Mesothelial cell of epicardium (in vitro differentiated cells): Measurements from ENCODE around the gene TIPARP. TPM values are rescaled to one million over a fixed set of nuclear protein-coding genes. Genes with fewer than 3 reads are reported as not detected.

Experiments used
- DNase-seq, 2 experiments: peaks; one replicate each; pipeline ENCODE4 v3.0.0; 2021; ENCODE audit warnings: low spot score in 2 of 2; ENCODE audit not compliant: unreplicated experiment in 2 of 2
- H3K27ac Mint-ChIP-seq: 2 replicates; pipeline ENCODE4 v1.8.0; 2021; ENCODE audit warnings: mixed read lengths
- H3K27me3 Mint-ChIP-seq: 2 replicates; pipeline ENCODE4 v1.8.0; 2021; ENCODE audit warnings: low read depth, mixed read lengths
- H3K36me3 Mint-ChIP-seq: 2 replicates; pipeline ENCODE4 v1.8.0; 2021; ENCODE audit warnings: mixed read lengths
- H3K4me1 Mint-ChIP-seq: 2 replicates; pipeline ENCODE4 v1.8.0; 2021; ENCODE audit warnings: mixed read lengths
- H3K4me3 Mint-ChIP-seq: 2 replicates; pipeline ENCODE4 v1.8.0; 2021; ENCODE audit warnings: mild to moderate bottlenecking, moderate library complexity, mixed read lengths
- H3K9me3 Mint-ChIP-seq: 2 replicates; pipeline ENCODE4 v1.8.0; 2021; ENCODE audit warnings: mixed read lengths
- total RNA-seq: library from RNA; stranded (reverse); gene quantifications from 3 replicates; pipeline ENCODE4 v1.2.1, GENCODE V29; 2021
- TF ChIP-seq, protein P1 (sequence below): fragments of 200-600 bp; sonication (generic); IDR thresholded peaks from one replicate; pipeline ENCODE4 v1.5.0; 2021; ENCODE audit warnings: antibody characterized with exemption; ENCODE audit not compliant: unreplicated experiment

Gene TIPARP
- total RNA-seq, 1 donor from 2014 or later, result 27.2 TPM

DNA sequence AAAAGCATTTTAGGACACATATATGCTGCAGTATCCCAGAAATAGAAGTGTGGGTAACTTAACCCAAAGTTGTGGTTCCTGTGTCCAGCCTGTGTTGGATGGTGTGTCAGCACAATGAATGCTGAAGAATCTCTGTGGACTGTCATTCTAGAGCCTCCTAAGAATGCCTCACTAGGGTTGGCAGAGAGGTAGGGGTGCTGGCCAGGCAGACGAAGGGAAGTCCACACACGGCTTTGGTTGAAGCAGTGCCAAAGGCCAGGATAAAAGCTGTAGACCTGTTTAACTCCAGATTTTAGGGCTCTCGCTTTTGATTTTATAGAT is 43.7 kb upstream of the TIPARP start:
- peaks cover 45% of the 10 kb centered on the region for H3K4me1 Mint-ChIP-seq

DNA sequence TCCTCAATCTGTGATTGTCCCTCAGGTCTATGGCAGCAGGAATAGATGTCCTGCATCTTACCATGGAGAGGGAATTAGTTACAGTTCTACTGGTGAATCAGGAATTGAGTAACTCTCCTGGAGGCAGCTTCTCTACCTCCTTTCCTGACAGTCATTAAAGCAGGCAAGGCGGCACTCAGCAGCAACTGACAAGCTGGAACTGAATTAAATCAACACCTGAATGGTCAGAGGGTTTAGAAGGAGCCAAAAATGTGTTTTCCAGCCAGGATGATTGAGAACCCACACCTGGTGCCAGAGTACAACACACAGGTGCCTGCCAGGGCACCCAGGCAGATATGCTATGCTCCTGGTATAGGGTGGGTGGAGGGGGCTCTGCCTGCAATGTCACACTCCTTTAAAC is 43.1 kb upstream of the TIPARP start:
- Mint-ChIP-seq H3K27ac (peak overlapping the region; percentile 17), H3K9me3 (no peaks in the 10 kb centered on the region), H3K4me1 (peaks cover 45% of the 10 kb centered on the region), H3K27me3 (no peaks in the 10 kb centered on the region), H3K4me3 (no peak overlapping the region), H3K36me3 (no peaks in the 10 kb centered on the region)
- TF ChIP-seq, protein P1, sequence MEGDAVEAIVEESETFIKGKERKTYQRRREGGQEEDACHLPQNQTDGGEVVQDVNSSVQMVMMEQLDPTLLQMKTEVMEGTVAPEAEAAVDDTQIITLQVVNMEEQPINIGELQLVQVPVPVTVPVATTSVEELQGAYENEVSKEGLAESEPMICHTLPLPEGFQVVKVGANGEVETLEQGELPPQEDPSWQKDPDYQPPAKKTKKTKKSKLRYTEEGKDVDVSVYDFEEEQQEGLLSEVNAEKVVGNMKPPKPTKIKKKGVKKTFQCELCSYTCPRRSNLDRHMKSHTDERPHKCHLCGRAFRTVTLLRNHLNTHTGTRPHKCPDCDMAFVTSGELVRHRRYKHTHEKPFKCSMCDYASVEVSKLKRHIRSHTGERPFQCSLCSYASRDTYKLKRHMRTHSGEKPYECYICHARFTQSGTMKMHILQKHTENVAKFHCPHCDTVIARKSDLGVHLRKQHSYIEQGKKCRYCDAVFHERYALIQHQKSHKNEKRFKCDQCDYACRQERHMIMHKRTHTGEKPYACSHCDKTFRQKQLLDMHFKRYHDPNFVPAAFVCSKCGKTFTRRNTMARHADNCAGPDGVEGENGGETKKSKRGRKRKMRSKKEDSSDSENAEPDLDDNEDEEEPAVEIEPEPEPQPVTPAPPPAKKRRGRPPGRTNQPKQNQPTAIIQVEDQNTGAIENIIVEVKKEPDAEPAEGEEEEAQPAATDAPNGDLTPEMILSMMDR, result no peak
- DNase-seq, result no peak

More for the DNA sequence above, 43.7 kb upstream of the TIPARP start:
- Mint-ChIP-seq H3K27ac (peak overlapping the region; percentile 17), H3K27me3 (no peaks in the 10 kb centered on the region), H3K9me3 (no peaks in the 10 kb centered on the region), H3K36me3 (no peaks in the 10 kb centered on the region), H3K4me3 (no peak overlapping the region)
- TF ChIP-seq, protein P1, result no peak
- no peak for DNase-seq

DNA sequence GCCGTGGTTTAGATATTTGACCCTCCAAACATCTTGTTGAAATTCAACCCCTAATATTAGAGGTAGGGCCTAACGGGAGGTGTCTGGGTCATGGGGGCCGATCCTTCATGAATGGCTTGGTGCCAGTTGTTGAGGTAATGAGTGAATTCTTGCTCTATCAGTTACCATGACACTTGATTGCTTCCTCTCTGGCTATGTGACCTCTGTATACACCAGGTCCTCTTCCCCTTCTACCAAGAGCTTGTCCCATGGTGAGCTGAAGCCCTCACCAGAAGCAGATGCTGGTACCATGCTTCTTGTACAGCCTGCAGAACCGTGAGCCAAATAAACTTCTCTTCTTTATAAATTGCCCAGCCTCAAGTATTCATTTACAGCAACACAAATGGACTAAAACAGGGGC is 41.8 kb upstream of the TIPARP start:
- peaks cover 42% of the 10 kb centered on the region for H3K4me1 Mint-ChIP-seq
- H3K27me3 Mint-ChIP-seq, result no peaks in the 10 kb centered on the region
- no peak overlapping the region for H3K4me3 Mint-ChIP-seq
- no peaks in the 10 kb centered on the region for H3K36me3 Mint-ChIP-seq
- H3K9me3 Mint-ChIP-seq, result no peaks in the 10 kb centered on the region
- no peak overlapping the region for H3K27ac Mint-ChIP-seq
- TF ChIP-seq, protein P1, result no peak
- no peak for DNase-seq

DNA sequence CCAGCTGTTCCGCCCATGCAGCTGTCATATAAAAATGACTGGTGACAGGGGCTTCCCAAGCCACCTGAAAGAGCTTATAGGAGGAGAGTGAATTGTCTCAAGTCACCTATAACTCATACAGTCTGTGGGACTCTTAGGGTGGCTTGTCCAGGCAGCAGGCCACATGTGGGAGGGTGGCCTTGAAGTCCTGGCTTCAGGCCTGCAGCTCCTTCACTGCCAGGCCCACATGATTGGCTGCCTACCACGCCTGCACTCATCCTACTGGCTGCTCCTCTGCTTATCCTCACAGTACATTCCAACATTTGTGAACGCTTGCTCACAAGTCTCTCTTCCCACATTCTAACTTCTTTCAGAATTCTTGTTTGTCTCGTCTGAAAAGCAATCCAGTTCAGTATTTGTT is 41.1 kb upstream of the TIPARP start:
- DNase-seq, result no peak
- Mint-ChIP-seq H3K4me3 (no peak overlapping the region), H3K36me3 (no peaks in the 10 kb centered on the region), H3K4me1 (peaks cover 36% of the 10 kb centered on the region), H3K27me3 (no peaks in the 10 kb centered on the region), H3K27ac (no peak overlapping the region), H3K9me3 (no peaks in the 10 kb centered on the region)
- TF ChIP-seq, protein P1, result no peak

DNA sequence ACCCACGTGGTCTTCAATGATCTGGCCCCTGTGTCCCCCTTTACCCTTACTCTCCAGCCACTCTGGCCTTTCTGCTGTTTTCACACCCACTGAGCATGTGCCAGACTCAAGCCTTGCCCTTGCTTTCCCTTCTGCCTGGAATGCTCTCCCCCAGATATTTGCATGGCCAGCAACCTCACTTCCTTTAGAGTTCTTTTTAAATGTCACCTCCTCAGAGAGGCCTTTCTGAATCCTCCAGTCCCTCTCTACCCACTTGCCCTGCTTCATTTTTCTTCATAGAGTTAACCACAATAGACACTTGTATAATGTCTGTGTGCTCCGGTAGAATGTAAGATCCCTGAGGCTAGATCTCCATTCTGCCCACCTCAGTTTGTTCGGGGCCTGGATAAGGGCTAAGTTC is 39.4 kb upstream of the TIPARP start:
- Mint-ChIP-seq H3K9me3 (no peaks in the 10 kb centered on the region), H3K4me3 (no peak overlapping the region), H3K27me3 (no peaks in the 10 kb centered on the region), H3K27ac (no peak overlapping the region), H3K4me1 (peaks cover 20% of the 10 kb centered on the region), H3K36me3 (no peaks in the 10 kb centered on the region)
- TF ChIP-seq, protein P1, result no peak
- no peak for DNase-seq

DNA sequence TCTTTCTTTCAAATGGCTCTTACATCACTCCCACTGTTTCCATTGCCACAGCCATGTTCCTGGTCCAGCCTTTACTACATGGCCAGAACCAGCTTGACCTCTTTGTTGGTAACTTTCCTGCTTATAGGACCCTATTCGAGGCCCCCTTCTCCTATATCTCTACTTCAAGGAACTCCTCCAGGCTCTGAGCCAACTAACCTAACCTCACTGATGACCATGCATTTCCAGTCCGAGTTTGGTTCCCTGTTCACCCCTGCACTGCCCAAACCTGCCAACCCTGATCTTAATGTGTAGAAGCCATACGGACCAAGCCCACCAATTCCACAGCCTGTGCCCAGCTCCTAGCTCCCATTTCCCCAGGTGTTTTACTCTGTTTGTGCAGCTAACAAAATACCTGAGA is 38.4 kb upstream of the TIPARP start:
- DNase-seq, result no peak
- no peaks in the 10 kb centered on the region for H3K36me3 Mint-ChIP-seq
- no peaks in the 10 kb centered on the region for H3K9me3 Mint-ChIP-seq
- TF ChIP-seq, protein P1, result no peak
- H3K4me3 Mint-ChIP-seq, result no peak overlapping the region
- peaks cover 13% of the 10 kb centered on the region for H3K4me1 Mint-ChIP-seq
- no peak overlapping the region for H3K27ac Mint-ChIP-seq
- H3K27me3 Mint-ChIP-seq, result no peaks in the 10 kb centered on the region
